Fibroblast of villous mesenchyme (primary cell): ENCODE data around the gene NCAM1. TPM values are rescaled to one million over a fixed set of nuclear protein-coding genes. Genes with fewer than 3 reads are reported as not detected.

ENCODE experiments used
- DNase-seq: peaks from one replicate; pipeline ENCODE4 v3.0.0-alpha.2; 2010; ENCODE audit warnings: low read depth
- H3K4me3 ChIP-seq: 2 replicates; pipeline ENCODE4 v1.5.1; 2011; ENCODE audit warnings: low read depth, mild to moderate bottlenecking, low read length
- total RNA-seq: library from RNA; depleted of rRNA; stranded (reverse); fragments of >200 nt; gene quantifications from 2 replicates; pipeline ENCODE4 v1.2.3, GENCODE V29; 2012
- TF ChIP-seq, protein P1 (sequence below): IDR thresholded peaks from 2 replicates; pipeline ENCODE4 v1.5.1; 2012; ENCODE audit warnings: low read depth, mild to moderate bottlenecking, low read length; ENCODE audit not compliant: insufficient read depth

Gene NCAM1
- total RNA-seq, 1 donor: 0.86 TPM

GRCh38 chr11:113263458-113264259 lies 302.4 kb downstream of the NCAM1 start:
- no peak for DNase-seq
- no peak overlapping the region for H3K4me3 ChIP-seq
- TF ChIP-seq, protein P1, sequence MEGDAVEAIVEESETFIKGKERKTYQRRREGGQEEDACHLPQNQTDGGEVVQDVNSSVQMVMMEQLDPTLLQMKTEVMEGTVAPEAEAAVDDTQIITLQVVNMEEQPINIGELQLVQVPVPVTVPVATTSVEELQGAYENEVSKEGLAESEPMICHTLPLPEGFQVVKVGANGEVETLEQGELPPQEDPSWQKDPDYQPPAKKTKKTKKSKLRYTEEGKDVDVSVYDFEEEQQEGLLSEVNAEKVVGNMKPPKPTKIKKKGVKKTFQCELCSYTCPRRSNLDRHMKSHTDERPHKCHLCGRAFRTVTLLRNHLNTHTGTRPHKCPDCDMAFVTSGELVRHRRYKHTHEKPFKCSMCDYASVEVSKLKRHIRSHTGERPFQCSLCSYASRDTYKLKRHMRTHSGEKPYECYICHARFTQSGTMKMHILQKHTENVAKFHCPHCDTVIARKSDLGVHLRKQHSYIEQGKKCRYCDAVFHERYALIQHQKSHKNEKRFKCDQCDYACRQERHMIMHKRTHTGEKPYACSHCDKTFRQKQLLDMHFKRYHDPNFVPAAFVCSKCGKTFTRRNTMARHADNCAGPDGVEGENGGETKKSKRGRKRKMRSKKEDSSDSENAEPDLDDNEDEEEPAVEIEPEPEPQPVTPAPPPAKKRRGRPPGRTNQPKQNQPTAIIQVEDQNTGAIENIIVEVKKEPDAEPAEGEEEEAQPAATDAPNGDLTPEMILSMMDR: no peak

DNA sequence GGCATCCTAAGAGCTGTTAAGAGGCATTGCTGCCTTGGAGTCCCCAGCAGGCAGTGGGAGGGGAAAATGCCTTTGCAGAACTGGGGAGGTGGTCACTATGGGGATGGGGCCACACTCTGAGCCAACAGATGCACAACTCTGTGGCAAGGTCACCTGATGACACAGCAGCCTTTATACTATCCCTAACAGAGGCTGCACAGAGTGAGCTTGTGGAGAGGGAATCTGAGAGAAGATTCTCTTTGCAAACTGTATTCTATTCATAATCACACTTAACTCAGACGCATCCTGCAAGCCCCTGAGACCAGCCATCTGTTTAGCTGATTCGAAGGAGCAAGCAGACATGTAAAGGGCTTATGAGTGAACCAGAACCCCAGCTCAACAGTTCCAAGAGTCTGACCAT lies 304.1 kb downstream of the NCAM1 start:
- no peak overlapping the region for H3K4me3 ChIP-seq
- TF ChIP-seq, protein P1: no peak
- no peak for DNase-seq

DNA sequence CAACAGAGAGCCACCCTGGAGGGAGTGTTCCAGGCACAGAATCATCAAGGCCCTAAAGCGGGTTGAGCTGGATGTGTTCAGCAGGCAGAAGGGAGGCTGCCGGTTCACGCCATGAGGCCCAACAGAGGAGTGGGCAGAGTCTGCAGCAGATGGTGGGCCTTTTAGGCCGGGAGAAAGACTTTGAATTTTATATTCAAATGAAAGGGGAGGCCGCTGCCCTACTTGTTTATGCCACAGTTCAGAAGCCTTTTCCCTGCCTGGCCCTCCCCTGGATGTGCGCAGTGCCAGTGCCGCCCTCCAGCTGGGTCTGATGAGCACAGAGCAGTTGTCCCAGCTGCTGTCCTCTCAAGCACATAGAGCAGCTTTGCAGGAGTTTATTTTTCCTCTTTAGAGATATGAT lies 306.3 kb downstream of the NCAM1 start:
- TF ChIP-seq, protein P1: no peak
- no peak for DNase-seq
- H3K4me3 ChIP-seq: no peak overlapping the region

GRCh38 chr11:113269096-113269495 lies 307.9 kb downstream of the NCAM1 start:
- DNase-seq: no peak
- no peak overlapping the region for H3K4me3 ChIP-seq
- TF ChIP-seq, protein P1: no peak

DNA sequence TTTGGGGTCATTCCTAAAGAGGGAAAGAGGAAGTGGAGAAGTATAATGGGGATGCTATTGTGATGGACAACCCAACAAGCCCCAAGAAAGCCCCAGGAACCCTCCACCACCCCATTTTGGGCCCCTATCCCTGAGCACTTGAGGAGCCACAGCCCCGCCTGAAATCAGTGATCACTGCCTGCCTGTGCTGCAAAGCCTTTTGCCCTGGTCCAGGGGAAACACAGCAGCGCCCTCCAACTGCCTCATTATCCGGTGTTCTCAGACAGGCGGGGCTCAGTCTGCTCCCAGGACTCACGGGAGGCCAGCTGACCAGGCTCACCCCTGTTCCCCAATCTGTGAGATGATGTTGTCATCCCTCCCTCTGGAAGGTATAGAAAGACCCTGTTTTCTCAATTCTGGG lies 308.4 kb downstream of the NCAM1 start:
- no peak overlapping the region for H3K4me3 ChIP-seq
- no peak for DNase-seq
- TF ChIP-seq, protein P1: no peak

GRCh38 chr11:113270080-113270479 lies 308.9 kb downstream of the NCAM1 start:
- DNase-seq: no peak
- TF ChIP-seq, protein P1: no peak
- H3K4me3 ChIP-seq: no peak overlapping the region
